ENCODE results near the gene PAQR5.

Gene PAQR5

DNA sequence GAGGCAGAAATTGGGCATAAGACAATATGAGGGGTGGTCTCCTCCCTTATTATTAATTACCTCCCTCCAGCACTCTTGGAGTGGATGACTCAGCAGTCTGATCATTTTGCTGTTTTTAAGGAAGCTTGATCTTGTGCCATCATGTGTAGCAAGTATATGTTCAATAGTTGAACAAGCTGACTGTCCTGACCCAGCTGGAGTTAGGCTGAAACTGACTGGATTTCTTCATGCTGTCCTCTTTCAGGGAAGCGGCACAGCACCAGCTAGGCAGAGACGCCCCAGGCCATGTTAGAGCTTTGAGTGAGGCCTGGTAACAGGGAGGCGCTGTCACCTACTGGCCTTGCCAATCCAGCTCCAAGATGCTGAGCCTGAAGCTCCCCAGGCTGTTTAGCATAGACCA lies 61.0 kb downstream of the PAQR5 start:
- no peak overlapping the region for H3K4me3 ChIP-seq (ENCODE audit: control insufficient read depth, low read depth, low read length)
- TF ChIP-seq, protein P1, sequence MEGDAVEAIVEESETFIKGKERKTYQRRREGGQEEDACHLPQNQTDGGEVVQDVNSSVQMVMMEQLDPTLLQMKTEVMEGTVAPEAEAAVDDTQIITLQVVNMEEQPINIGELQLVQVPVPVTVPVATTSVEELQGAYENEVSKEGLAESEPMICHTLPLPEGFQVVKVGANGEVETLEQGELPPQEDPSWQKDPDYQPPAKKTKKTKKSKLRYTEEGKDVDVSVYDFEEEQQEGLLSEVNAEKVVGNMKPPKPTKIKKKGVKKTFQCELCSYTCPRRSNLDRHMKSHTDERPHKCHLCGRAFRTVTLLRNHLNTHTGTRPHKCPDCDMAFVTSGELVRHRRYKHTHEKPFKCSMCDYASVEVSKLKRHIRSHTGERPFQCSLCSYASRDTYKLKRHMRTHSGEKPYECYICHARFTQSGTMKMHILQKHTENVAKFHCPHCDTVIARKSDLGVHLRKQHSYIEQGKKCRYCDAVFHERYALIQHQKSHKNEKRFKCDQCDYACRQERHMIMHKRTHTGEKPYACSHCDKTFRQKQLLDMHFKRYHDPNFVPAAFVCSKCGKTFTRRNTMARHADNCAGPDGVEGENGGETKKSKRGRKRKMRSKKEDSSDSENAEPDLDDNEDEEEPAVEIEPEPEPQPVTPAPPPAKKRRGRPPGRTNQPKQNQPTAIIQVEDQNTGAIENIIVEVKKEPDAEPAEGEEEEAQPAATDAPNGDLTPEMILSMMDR (IDR thresholded peaks at IDR 0.05; ENCODE audit: control insufficient read depth, insufficient read depth, low read depth, low read length, missing control alignments), result no peak
- no peak for DNase-seq (ENCODE audit: low read depth)

DNA sequence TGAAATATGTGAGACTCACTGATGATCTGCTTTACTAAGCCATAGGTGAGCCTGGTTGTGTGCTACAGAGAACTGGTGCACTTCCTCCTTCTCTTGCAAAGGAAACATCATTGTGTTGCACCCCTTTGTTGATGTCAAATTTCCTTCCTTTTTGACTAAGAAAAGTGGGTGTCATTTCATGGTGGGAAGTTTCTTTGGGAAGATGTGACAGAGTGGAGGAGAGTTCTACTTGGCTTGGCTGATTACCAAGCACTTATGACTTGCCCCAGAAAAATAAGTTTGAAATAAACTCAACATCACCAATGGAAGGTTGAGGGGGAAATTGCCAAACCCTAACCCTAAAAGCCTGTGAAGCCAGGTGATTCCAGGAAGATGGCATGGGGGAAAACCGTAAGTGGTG lies 61.9 kb downstream of the PAQR5 start:
- TF ChIP-seq, protein P1 (IDR thresholded peaks at IDR 0.05; ENCODE audit: control insufficient read depth, insufficient read depth, low read depth, low read length, missing control alignments), result no peak
- H3K4me3 ChIP-seq (ENCODE audit: control insufficient read depth, low read depth, low read length), result no peak overlapping the region
- DNase-seq (ENCODE audit: low read depth), result no peak

DNA sequence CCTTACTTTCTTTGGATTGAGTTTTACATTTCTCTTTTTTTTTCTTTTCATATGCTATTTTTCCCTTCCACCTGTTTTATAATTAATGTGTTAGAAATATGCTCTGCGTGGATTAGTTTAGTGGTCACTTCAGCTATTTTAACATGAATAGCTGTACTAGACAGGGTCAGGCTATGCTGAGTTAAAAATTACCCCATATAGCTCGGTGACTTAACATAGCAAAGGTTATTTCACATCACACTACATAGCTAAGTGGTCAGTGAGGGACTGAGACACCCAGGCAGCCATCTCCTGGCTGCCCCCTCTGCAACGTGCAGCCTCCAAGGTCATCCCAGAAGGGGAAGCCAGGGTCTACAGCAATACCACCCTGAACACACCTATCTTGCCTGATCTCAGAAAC lies 68.5 kb downstream of the PAQR5 start:
- TF ChIP-seq, protein P1 (IDR thresholded peaks at IDR 0.05; ENCODE audit: control insufficient read depth, insufficient read depth, low read depth, low read length, missing control alignments), result no peak
- DNase-seq (ENCODE audit: low read depth), result no peak
- no peak overlapping the region for H3K4me3 ChIP-seq (ENCODE audit: control insufficient read depth, low read depth, low read length)

DNA sequence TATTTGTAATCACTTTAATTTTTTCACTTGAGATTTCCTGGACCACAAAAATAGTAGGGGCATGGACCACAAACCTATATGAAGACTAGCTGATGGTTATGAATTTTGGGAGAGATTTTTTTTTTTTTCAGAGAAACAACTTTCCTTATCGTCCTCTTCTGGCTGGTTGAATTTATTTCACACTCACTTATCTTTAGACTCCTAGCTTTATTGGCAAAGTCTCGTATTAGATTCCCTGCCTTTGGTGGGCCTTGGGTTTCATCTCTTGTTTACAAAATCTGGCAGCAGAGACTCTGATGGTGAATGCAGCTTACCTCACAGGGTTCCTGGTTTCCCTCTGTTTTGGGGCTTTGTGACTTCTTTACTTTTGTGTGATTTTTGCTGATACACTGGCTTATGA lies 70.9 kb downstream of the PAQR5 start:
- no peak for DNase-seq (ENCODE audit: low read depth)

DNA sequence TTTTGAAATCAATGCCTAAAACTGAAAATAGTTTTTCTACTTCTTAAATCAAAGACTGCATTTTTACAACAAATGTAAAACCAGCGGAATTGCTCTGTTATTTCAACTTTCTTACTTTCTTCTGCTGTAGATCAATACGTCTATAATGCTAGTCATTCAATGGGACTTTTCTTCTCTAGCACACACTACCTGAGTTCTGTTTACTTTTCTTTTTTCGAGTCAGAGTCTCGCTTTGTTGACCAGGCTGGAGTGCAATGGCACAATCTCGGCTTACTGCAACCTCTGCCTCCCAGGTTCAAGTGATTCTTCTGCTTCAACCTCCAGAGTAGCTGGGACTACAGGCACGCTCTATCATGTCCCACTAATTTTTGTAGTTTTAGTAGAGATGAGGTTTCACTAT lies 74.7 kb downstream of the PAQR5 start:
- TF ChIP-seq, protein P1 (IDR thresholded peaks at IDR 0.05; ENCODE audit: control insufficient read depth, insufficient read depth, low read depth, low read length, missing control alignments), result no peak
- no peak for DNase-seq (ENCODE audit: low read depth)
- H3K4me3 ChIP-seq (ENCODE audit: control insufficient read depth, low read depth, low read length), result no peak overlapping the region

More for the DNA sequence above, 70.9 kb downstream of the PAQR5 start:
- TF ChIP-seq, protein P1 (IDR thresholded peaks at IDR 0.05; ENCODE audit: control insufficient read depth, insufficient read depth, low read depth, low read length, missing control alignments), result no peak
- H3K4me3 ChIP-seq (ENCODE audit: control insufficient read depth, low read depth, low read length), result no peak overlapping the region

DNA sequence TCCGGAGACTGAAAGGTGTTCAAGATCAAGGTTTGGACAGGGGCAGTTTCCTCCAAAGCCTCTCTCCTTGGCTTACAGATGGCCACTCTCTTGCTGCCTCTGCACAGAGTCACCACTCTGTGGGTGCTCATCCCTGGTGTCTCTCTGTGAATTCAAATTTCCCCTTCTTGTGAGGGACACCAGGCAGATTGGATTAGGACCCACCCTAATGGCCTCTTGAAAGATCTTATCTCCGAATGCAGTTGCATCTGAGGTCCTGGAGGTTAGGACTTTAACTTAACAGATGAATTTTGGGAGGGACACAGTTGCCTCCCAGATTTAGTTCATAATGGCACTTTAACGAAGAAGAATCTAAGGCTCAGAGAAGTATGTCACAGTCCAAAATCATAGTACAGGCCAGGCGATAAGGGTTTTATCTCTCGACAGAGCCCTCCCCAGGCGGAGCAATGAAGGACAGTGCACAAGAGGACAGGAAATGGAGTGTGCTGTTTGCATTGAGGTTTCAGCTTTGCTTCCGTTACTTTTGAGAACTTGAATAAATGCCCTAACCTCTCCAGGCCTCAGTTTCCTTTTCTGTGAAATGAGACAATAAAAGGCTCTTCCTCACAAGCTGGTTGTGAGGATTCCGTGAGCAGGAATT lies 76.6 kb downstream of the PAQR5 start:
- no peak overlapping the region for H3K4me3 ChIP-seq (ENCODE audit: control insufficient read depth, low read depth, low read length)
- DNase-seq (ENCODE audit: low read depth), result no peak
- TF ChIP-seq, protein P1 (IDR thresholded peaks at IDR 0.05; ENCODE audit: control insufficient read depth, insufficient read depth, low read depth, low read length, missing control alignments), result no peak
